Measurements from ENCODE around the gene PHB1. TPM values are rescaled to one million over a fixed set of nuclear protein-coding genes. Genes with fewer than 3 reads are reported as not detected.
A peak's percentile ranks its signal among the peaks of the same experiment; 100 is the strongest.

PHB1 gene
- 100 to 1,000 TPM in 2 of 4 donors, 10 to 100 TPM in 2; 86.9 to 139 (median 111) TPM for total RNA-seq

DNA sequence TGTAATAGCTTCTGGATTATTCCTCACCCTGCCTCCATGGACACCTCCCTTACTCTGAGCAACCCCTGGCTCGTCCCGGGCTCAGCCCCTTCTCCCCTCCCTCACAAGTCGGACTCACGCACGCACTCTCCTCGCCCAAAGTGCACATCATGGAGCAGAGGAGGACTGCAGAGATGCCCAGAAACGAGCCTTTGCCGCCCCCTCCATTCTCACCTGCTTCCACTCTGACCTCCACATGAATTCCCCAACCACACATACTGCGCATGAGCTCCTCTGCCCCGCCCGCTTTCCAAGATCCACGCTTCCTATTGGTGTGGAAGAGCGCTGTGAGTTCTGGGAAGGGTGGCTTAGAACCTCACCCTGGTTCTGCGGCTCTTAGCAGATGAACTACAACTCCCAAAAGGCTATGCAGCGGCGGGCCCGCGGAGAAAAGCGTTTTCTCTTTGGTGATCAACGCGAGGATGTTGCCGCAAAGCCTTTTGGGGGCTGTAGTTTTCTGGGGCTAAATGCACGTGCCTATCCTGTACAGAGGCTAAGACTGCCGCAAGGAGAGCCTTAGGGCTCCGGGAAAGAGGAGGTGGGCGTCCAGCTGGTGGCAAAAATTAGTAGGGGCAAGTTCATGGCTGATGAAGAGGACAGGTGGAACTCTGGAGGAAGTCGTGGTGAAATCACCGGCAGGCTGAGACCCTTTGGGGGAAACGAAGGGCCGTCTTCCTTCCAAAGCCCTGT lies at the start of gene PHB1:
Gene PHB1 (minus strand): TSS at position 261 of the 729 bp plus-strand sequence. CDS start 1,618 bp downstream, outside the sequence.
- DNase-seq (ENCODE audit: low spot score) (peak; percentile 90), ATAC-seq (ENCODE audit: low FRiP score) (peak; percentile 100)
- TF ChIP-seq CTCF (IDR thresholded peaks at IDR 0.05), result no peak

DNA sequence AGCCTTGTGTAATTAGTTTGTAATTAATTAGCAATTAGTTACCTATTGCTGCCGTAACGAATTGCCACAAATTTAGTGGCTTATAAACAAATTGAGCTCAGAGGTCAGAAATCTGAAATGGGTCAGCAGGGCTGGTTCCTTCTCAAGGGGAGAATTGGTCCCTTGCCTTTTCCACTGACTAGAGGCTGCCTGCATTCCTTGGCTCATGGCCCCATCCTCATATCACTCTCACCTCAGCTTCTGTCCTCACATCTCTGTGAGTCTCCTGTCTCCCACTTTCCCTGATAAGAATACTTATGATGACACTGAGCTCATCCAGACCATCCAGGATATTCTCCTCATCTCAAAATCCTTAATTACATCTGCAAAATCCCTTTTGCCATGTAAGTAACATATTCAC lies 49.4 kb upstream of the PHB1 start:
- DNase-seq (ENCODE audit: low spot score) (no peak), ATAC-seq (ENCODE audit: low FRiP score) (no peak)
- TF ChIP-seq CTCF (IDR thresholded peaks at IDR 0.05), result no peak

DNA sequence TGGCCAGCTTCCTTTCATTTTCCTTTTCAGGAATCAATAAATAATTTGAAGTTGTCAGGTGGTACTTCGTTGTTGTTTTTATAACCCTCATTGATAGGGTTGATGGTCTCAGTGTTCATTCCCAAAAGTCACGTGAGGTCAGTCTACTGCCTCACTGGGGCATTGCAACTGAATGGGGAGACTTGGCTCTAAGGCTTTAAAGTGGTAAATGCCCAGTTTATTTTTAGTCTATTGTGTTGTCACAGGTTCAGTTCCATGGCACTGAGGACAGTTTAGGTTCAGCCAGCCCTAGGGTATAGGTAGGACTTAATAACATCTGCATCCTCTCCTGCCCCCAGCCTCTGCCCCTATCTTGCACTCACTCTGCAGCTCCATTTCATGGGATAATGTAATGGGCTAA lies 46.9 kb upstream of the PHB1 start:
- TF ChIP-seq CTCF (IDR thresholded peaks at IDR 0.05), result no peak
- ATAC-seq (ENCODE audit: low FRiP score) (no peak), DNase-seq (ENCODE audit: low spot score) (no peak)

- no peak for TF ChIP-seq CTCF (IDR thresholded peaks at IDR 0.05)
- ATAC-seq (ENCODE audit: low FRiP score) (no peak), DNase-seq (ENCODE audit: low spot score) (no peak)
Observed at GRCh38 chr17:49460401-49460800, 45.7 kb upstream of the PHB1 start.

- no peak for TF ChIP-seq CTCF (IDR thresholded peaks at IDR 0.05)
- no peak for ATAC-seq (ENCODE audit: low FRiP score)
Observed at GRCh38 chr17:49459401-49459984, 44.8 kb upstream of the PHB1 start.

GRCh38 chr17:49457564-49458535 lies 43.2 kb upstream of the PHB1 start:
- TF ChIP-seq CTCF (IDR thresholded peaks at IDR 0.05), result no peak
- ATAC-seq (ENCODE audit: low FRiP score), result no peak
- DNase-seq (ENCODE audit: low spot score), result no peak

More at GRCh38 chr17:49459401-49459984, 44.8 kb upstream of the PHB1 start:
- DNase-seq (ENCODE audit: low spot score), result no peak

All from omental fat pad (tissue), 4 donors.